GM21360 (cell line): Measurements from ENCODE around the gene NEUROG2.
"Not testable (repeated sequence)": the region's sequence is repeated elsewhere in the genome, so short reads cannot be mapped to it uniquely, and the experiment has no call there.

Experiments used
- ATAC-seq: cut with Tn5 transposase; IDR thresholded peaks from one replicate; pipeline ENCODE4 v1.9.1; 2021; ENCODE audit warnings: mild to moderate bottlenecking, moderate library complexity; ENCODE audit not compliant: unreplicated experiment

The NEUROG2 gene

GRCh38 chr4:112516066-112516470 is at the start of gene NEUROG2:
NEUROG2 (minus strand) TSS chr4:112516180; CDS start chr4:112515475, 705 bp downstream.
- no peak for ATAC-seq

GRCh38 chr4:112564706-112565270 is 48.8 kb upstream of the NEUROG2 start:
- no peak for ATAC-seq

GRCh38 chr4:112563431-112564200 is 47.6 kb upstream of the NEUROG2 start:
- no peak for ATAC-seq

GRCh38 chr4:112562254-112562879 is 46.4 kb upstream of the NEUROG2 start:
- ATAC-seq: no peak

GRCh38 chr4:112560084-112560483 is 44.1 kb upstream of the NEUROG2 start:
- no peak for ATAC-seq

- ATAC-seq: no peak
Observed at GRCh38 chr4:112559053-112559452, 43.1 kb upstream of the NEUROG2 start.

- no peak for ATAC-seq
Observed at GRCh38 chr4:112557676-112558411, 41.9 kb upstream of the NEUROG2 start.

GRCh38 chr4:112554271-112554670 is 38.3 kb upstream of the NEUROG2 start:
- not testable (repeated sequence) for ATAC-seq

- ATAC-seq: no peak
Observed at GRCh38 chr4:112552668-112553067, 36.7 kb upstream of the NEUROG2 start.

GRCh38 chr4:112550728-112551127 is 34.7 kb upstream of the NEUROG2 start:
- ATAC-seq: no peak

GRCh38 chr4:112546476-112546875 is 30.5 kb upstream of the NEUROG2 start:
- ATAC-seq: no peak

GRCh38 chr4:112545346-112545745 is 29.4 kb upstream of the NEUROG2 start:
- no peak for ATAC-seq

- ATAC-seq: no peak
Observed at GRCh38 chr4:112540695-112541094, 24.7 kb upstream of the NEUROG2 start.

GRCh38 chr4:112536123-112536522 is 20.1 kb upstream of the NEUROG2 start:
- no peak for ATAC-seq

GRCh38 chr4:112532267-112532666 is 16.3 kb upstream of the NEUROG2 start:
- ATAC-seq: no peak

- no peak for ATAC-seq
Observed at GRCh38 chr4:112531146-112531545, 15.2 kb upstream of the NEUROG2 start.

- ATAC-seq: no peak
Observed at GRCh38 chr4:112526061-112526460, 10.1 kb upstream of the NEUROG2 start.

- peak; percentile 87 for ATAC-seq
Observed at GRCh38 chr4:112523764-112524505, 8.0 kb upstream of the NEUROG2 start.

- ATAC-seq: peak; percentile 46
Observed at GRCh38 chr4:112523008-112523721, 7.2 kb upstream of the NEUROG2 start.

- ATAC-seq: not testable (repeated sequence)
Observed at GRCh38 chr4:112522431-112522830, 6.5 kb upstream of the NEUROG2 start.
